HCT116 (cell line): ENCODE results near the gene RBM20. TPM values are rescaled to one million over a fixed set of nuclear protein-coding genes. Genes with fewer than 3 reads are reported as not detected.

Experiments used
- ATAC-seq: fragments of 200-7000 bp; cut with Tn5 transposase; 2 replicates; pipeline ENCODE4 v1.9.1; 2020; ENCODE audit warnings: mild to moderate bottlenecking, moderate library complexity
- BruUV-seq: library from RNA; stranded (reverse); fragments of 400-500 nt; replicated peaks from 2 replicates; lab custom pipeline; 2021; lab: Mats Ljungman, UMichigan
- CTCF ChIA-PET: fragments of 300-600 bp; sonication (Branson Sonifier 250); formaldehyde crosslinking; loops from one replicate; lab custom pipeline; 2021; ENCODE audit warnings: antibody characterized with exemption; lab: Charles Lee
- POLR2A ChIA-PET: fragments of 300-600, 350-600 bp; sonication (Branson Sonifier 250); formaldehyde crosslinking; loops from one replicate; lab custom pipeline; 2021; ENCODE audit warnings: antibody characterized with exemption; lab: Charles Lee
- RAD21 ChIA-PET, 2 experiments: fragments of 300-600 bp; sonication (Branson Sonifier 250); formaldehyde crosslinking; loops; one replicate each; lab custom pipeline; 2023; ENCODE audit warnings: low total read pairs in 2 of 2; ENCODE audit not compliant: uncharacterized antibody in 2 of 2, unreplicated experiment in 2 of 2, low non-redundant PET in 1 of 2; lab: Charles Lee
- DNase-seq: peaks from one replicate; pipeline ENCODE4 v3.0.0-alpha.2; 2010; ENCODE audit warnings: low read depth, low spot score
- H2AFZ ChIP-seq: fragments of 200-600 bp; shearing (Covaris generic), sonication (generic); 2 replicates; pipeline ENCODE4 v1.6.1; 2017; ENCODE audit warnings: low read depth, mixed run types, mixed read lengths, antibody characterized with exemption, low read length; ENCODE audit not compliant: poor library complexity, severe bottlenecking
- H3K27ac ChIP-seq: 2 replicates; pipeline ENCODE4 v1.5.1; 2012; ENCODE audit warnings: low read depth, low read length
- H3K27me3 ChIP-seq: fragments of 200-600 bp; sonication (generic); 2 replicates; pipeline ENCODE4 v1.6.1; 2016; ENCODE audit warnings: mixed run types, low read length, mixed read lengths; ENCODE audit not compliant: insufficient read depth
- H3K36me3 ChIP-seq, 2 experiments: fragments of 200-500 bp in 1 of 2; fragments of 200-600 bp in 1 of 2; sonication (Bioruptor generic) in 1 of 2; sonication (generic) in 1 of 2; 2 replicates each; pipeline versions ENCODE4 v1.5.1 to v1.6.1; 2014 to 2016; ENCODE audit warnings: low read length in 2 of 2, inconsistent platforms in 1 of 2, mixed read lengths in 1 of 2, mixed run types in 1 of 2; ENCODE audit not compliant: insufficient read depth in 2 of 2, control insufficient read depth in 1 of 2
- H3K4me1 ChIP-seq, 2 experiments: fragments of 200-600 bp in 1 of 2; sonication (generic) in 1 of 2; 2 replicates each; pipeline versions ENCODE4 v1.5.1 to v1.6.1; 2012 to 2017; ENCODE audit warnings: low read length in 2 of 2, inconsistent platforms in 1 of 2, mild to moderate bottlenecking in 1 of 2, mixed read lengths in 1 of 2, mixed run types in 1 of 2, moderate library complexity in 1 of 2; ENCODE audit not compliant: insufficient read depth in 2 of 2, control insufficient read depth in 1 of 2
- H3K4me2 ChIP-seq: fragments of 200-600 bp; sonication (generic); 2 replicates; pipeline ENCODE4 v1.6.1; 2017; ENCODE audit warnings: mixed run types, low read length, mixed read lengths
- H3K4me3 ChIP-seq, 2 experiments: fragments of 200-600 bp in 1 of 2; sonication (generic) in 1 of 2; replicated peaks in 1 of 2; 2 replicates each; pipeline ENCODE4 v1.5.1; 2011 to 2016; ENCODE audit warnings: low read length in 2 of 2, control low read depth in 1 of 2, low read depth in 1 of 2, mild to moderate bottlenecking in 1 of 2, mixed read lengths in 1 of 2, mixed run types in 1 of 2
- H3K79me2 ChIP-seq: fragments of 200-600 bp; sonication (generic); 2 replicates; pipeline ENCODE4 v1.6.1; 2017; ENCODE audit warnings: mild to moderate bottlenecking, mixed run types, low read length, moderate library complexity, mixed read lengths; ENCODE audit not compliant: insufficient read depth
- H3K9ac ChIP-seq: fragments of 200-600 bp; sonication (generic); 2 replicates; pipeline ENCODE4 v1.6.1; 2016; ENCODE audit warnings: low read length, mixed read lengths
- H3K9me2 ChIP-seq: fragments of 200-600 bp; sonication (generic), shearing (Covaris generic); 2 replicates; pipeline ENCODE4 v1.6.1; 2017; ENCODE audit warnings: mixed run types, mild to moderate bottlenecking, moderate library complexity; ENCODE audit not compliant: insufficient read depth
- H3K9me3 ChIP-seq, 2 experiments: fragments of 200-500 bp in 1 of 2; fragments of 200-600 bp in 1 of 2; sonication (Bioruptor generic) in 1 of 2; sonication (generic) in 1 of 2; 2 replicates each; pipeline ENCODE4 v1.6.1; 2014 to 2017; ENCODE audit warnings: low read length in 2 of 2, mixed read lengths in 2 of 2, inconsistent platforms in 1 of 2, low read depth in 1 of 2, mild to moderate bottlenecking in 1 of 2, mixed run types in 1 of 2, moderate library complexity in 1 of 2; ENCODE audit not compliant: control insufficient read depth in 1 of 2, insufficient read depth in 1 of 2
- H4K20me1 ChIP-seq: fragments of 200-600 bp; sonication (generic), shearing (Covaris generic); 2 replicates; pipeline ENCODE4 v1.6.1; 2017; ENCODE audit warnings: mixed run types, mild to moderate bottlenecking, moderate library complexity; ENCODE audit not compliant: insufficient read depth
- ATF3 ChIP-seq: IDR thresholded peaks from 2 replicates; pipeline ENCODE4 v1.6.1; 2012
- CBX3 ChIP-seq: IDR thresholded peaks from 2 replicates; pipeline ENCODE4 v1.6.1; 2012; ENCODE audit warnings: low read depth
- CEBPB ChIP-seq: IDR thresholded peaks from 2 replicates; pipeline ENCODE4 v1.6.1; 2012; ENCODE audit warnings: low read depth
- CTCF ChIP-seq, 3 experiments: fragments of 200-600 bp in 1 of 3; sonication (generic) in 1 of 3; IDR thresholded peaks in 2 of 3; conservative IDR thresholded peaks in 1 of 3; 2 replicates each; pipeline ENCODE4 v1.5.1; 2012 to 2017; ENCODE audit warnings: low read depth in 2 of 3, low read length in 2 of 3, antibody characterized with exemption in 1 of 3, borderline replicate concordance in 1 of 3, control low read depth in 1 of 3, mild to moderate bottlenecking in 1 of 3, mixed read lengths in 1 of 3, mixed run types in 1 of 3, moderate library complexity in 1 of 3; ENCODE audit not compliant: insufficient read depth in 1 of 3
- EGR1 ChIP-seq: IDR thresholded peaks from 2 replicates; pipeline ENCODE4 v1.6.1; 2012; ENCODE audit warnings: low read depth
- ELF1 ChIP-seq: IDR thresholded peaks from 2 replicates; pipeline ENCODE4 v1.6.1; 2012; ENCODE audit warnings: low read depth, borderline replicate concordance
- EZH2phosphoT487 ChIP-seq: fragments of 200-600 bp; IDR thresholded peaks from 2 replicates; pipeline ENCODE4 v1.6.1; 2018; ENCODE audit warnings: antibody characterized with exemption, borderline replicate concordance
- JUND ChIP-seq: IDR thresholded peaks from 2 replicates; pipeline ENCODE4 v1.6.1; 2012
- MAX ChIP-seq: IDR thresholded peaks from 2 replicates; pipeline ENCODE4 v1.6.1; 2012
- RAD21 ChIP-seq: IDR thresholded peaks from 2 replicates; pipeline ENCODE4 v1.6.1; 2012; ENCODE audit warnings: low read depth, mild to moderate bottlenecking
- REST ChIP-seq: IDR thresholded peaks from 2 replicates; pipeline ENCODE4 v1.6.1; 2012; ENCODE audit warnings: low read depth
- SIN3A ChIP-seq: IDR thresholded peaks from 2 replicates; pipeline ENCODE4 v1.6.1; 2012; ENCODE audit warnings: low read depth
- SP1 ChIP-seq: IDR thresholded peaks from 2 replicates; pipeline ENCODE4 v1.6.1; 2012; ENCODE audit warnings: low read depth
- SRF ChIP-seq: IDR thresholded peaks from 2 replicates; pipeline ENCODE4 v1.6.1; 2012; ENCODE audit warnings: low read depth
- TCF7L2 ChIP-seq: IDR thresholded peaks from 2 replicates; pipeline ENCODE4 v1.7.0; 2011; ENCODE audit warnings: borderline replicate concordance, inconsistent platforms; ENCODE audit not compliant: insufficient read depth, insufficient read length; ENCODE audit errors: extremely low read depth
- YY1 ChIP-seq: IDR thresholded peaks from 2 replicates; pipeline ENCODE4 v1.6.1; 2011; ENCODE audit warnings: low read length, low read depth, moderate library complexity, mild to moderate bottlenecking; ENCODE audit not compliant: insufficient replicate concordance; ENCODE audit errors: extremely low read depth
- ZBTB33 ChIP-seq: IDR thresholded peaks from 2 replicates; pipeline ENCODE4 v1.6.1; 2011; ENCODE audit warnings: mild to moderate bottlenecking, low read length, moderate library complexity; ENCODE audit not compliant: insufficient replicate concordance; ENCODE audit errors: extremely low read depth
- ZNF274 ChIP-seq: fragments of 200-500 bp; sonication (Bioruptor generic); IDR thresholded peaks from 2 replicates; pipeline ENCODE4 v1.6.1; 2014; ENCODE audit warnings: mild to moderate bottlenecking, low read depth, low read length, inconsistent platforms
- intact Hi-C: fragments of 100-400 bp; cut with micrococcal nuclease; formaldehyde crosslinking; loops from 2 replicates; pipeline ENCODE4 v1.10.0; 2022
- total RNA-seq: library from RNA; stranded (reverse); gene quantifications from one replicate; pipeline ENCODE4 v1.2.1, GENCODE V29; 2021; ENCODE audit not compliant: unreplicated experiment

Gene RBM20
- total RNA-seq, 1 experiment from 2014 or later: 2.0 TPM

GRCh38 chr10:110844617-110844881 is 200.4 kb downstream of the RBM20 start:
- DNase-seq (no peak), ATAC-seq (no peak)
- ChIA-PET CTCF (no interaction called here), RAD21 (no interaction called here), POLR2A (no interaction called here)
- Histone ChIP-seq H3K27ac (no peak overlapping the region), H3K4me1 (no peaks in the 10 kb centered on the region; a peak in 1 of 4 replicates), H3K9me3 (no peaks in the 10 kb centered on the region), H3K9ac (no peak overlapping the region), H2AFZ (no peak overlapping the region), H4K20me1 (no peaks in the 10 kb centered on the region), H3K9me2 (no peaks in the 10 kb centered on the region), H3K4me3 (no peak overlapping the region), H3K27me3 (no peaks in the 10 kb centered on the region), H3K4me2 (no peak overlapping the region), H3K79me2 (no peaks in the 10 kb centered on the region), H3K36me3 (no peaks in the 10 kb centered on the region)
- TF ChIP-seq TCF7L2 (no peak), ELF1 (no peak), SRF (no peak), YY1 (no peak), EGR1 (no peak), REST (no peak), ZNF274 (no peak), ATF3 (no peak), SIN3A (no peak), SP1 (no peak), EZH2phosphoT487 (no peak), CEBPB (no peak), ZBTB33 (no peak), CTCF (IDR thresholded peaks at IDR 0.05 in 2 of 3, conservative IDR thresholded peaks at IDR 0.05 in 1 of 3; ENCODE audit: borderline replicate concordance in 1 of 3, insufficient read depth in 1 of 3, low read depth in 2 of 3, low read length in 2 of 3) (no peak), MAX (no peak), CBX3 (no peak), RAD21 (no peak), JUND (no peak)
- intact Hi-C loops: no loop called here
- no TSS peak for BruUV-seq
